Measurements from ENCODE around the gene SCNN1G. TPM values are rescaled to one million over a fixed set of nuclear protein-coding genes. Genes with fewer than 3 reads are reported as not detected.

SCNN1G gene
- total and polyA plus RNA-seq, 9 of the 15 experiments (the other 6 are each of a cell fraction or from before 2014, with no cell fraction given): not detected

DNA sequence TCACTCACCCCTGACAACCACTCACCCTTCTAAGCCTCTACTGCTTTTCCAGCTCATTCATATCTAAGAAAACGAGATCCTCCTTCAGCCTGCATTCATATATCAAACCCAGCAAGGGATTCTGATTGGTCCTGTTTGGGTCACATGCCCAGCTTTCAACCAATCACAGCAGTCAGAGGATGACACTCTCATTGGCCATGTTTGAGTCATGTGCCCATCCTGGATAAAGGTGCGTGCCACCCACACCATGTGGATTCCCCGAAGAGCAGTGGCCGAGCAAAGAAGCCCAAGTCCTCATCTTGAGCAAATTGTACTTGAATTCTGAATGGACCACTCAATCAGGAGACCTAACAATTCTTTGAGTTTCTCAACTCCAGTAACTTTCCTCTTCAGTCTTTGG, 45.0 kb downstream of the SCNN1G start (continued):
- TF ChIP-seq, protein P1, sequence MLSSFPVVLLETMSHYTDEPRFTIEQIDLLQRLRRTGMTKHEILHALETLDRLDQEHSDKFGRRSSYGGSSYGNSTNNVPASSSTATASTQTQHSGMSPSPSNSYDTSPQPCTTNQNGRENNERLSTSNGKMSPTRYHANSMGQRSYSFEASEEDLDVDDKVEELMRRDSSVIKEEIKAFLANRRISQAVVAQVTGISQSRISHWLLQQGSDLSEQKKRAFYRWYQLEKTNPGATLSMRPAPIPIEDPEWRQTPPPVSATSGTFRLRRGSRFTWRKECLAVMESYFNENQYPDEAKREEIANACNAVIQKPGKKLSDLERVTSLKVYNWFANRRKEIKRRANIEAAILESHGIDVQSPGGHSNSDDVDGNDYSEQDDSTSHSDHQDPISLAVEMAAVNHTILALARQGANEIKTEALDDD (IDR thresholded peaks at IDR 0.05): no peak
- TF ChIP-seq HNRNPLL (IDR thresholded peaks at IDR 0.05; ENCODE audit: low read depth, low read length, poor library complexity, severe bottlenecking) (no peak), HDGF (IDR thresholded peaks at IDR 0.05) (no peak), PPARD (CRISPR knock-in tag; IDR thresholded peaks at IDR 0.05) (no peak), CEBPG (CRISPR knock-in tag; IDR thresholded peaks at IDR 0.05) (no peak), CEBPG (tag; conservative IDR thresholded peaks at IDR 0.05 in 1 of 2, IDR thresholded peaks at IDR 0.05 in 1 of 2) (no peak), FOXM1 (IDR thresholded peaks at IDR 0.05; ENCODE audit: low read depth) (no peak), FOXM1 (CRISPR knock-in tag; IDR thresholded peaks at IDR 0.05; ENCODE audit: low read depth) (no peak), NFYB (IDR thresholded peaks at IDR 0.05; ENCODE audit: extremely low read depth, insufficient read length) (peak; percentile 93), ZNF507 (tag; conservative IDR thresholded peaks at IDR 0.05) (no peak), HNRNPUL1 (IDR thresholded peaks at IDR 0.05; ENCODE audit: low read length) (no peak), ZFPM2 (CRISPR knock-in tag; IDR thresholded peaks at IDR 0.05) (no peak), KLF6 (CRISPR knock-in tag; IDR thresholded peaks at IDR 0.05; ENCODE audit: borderline replicate concordance) (no peak), CCAR2 (IDR thresholded peaks at IDR 0.05; ENCODE audit: low read depth, low read length) (no peak), ARID2 (IDR thresholded peaks at IDR 0.05) (no peak)
- TF ChIP-seq, protein P2, sequence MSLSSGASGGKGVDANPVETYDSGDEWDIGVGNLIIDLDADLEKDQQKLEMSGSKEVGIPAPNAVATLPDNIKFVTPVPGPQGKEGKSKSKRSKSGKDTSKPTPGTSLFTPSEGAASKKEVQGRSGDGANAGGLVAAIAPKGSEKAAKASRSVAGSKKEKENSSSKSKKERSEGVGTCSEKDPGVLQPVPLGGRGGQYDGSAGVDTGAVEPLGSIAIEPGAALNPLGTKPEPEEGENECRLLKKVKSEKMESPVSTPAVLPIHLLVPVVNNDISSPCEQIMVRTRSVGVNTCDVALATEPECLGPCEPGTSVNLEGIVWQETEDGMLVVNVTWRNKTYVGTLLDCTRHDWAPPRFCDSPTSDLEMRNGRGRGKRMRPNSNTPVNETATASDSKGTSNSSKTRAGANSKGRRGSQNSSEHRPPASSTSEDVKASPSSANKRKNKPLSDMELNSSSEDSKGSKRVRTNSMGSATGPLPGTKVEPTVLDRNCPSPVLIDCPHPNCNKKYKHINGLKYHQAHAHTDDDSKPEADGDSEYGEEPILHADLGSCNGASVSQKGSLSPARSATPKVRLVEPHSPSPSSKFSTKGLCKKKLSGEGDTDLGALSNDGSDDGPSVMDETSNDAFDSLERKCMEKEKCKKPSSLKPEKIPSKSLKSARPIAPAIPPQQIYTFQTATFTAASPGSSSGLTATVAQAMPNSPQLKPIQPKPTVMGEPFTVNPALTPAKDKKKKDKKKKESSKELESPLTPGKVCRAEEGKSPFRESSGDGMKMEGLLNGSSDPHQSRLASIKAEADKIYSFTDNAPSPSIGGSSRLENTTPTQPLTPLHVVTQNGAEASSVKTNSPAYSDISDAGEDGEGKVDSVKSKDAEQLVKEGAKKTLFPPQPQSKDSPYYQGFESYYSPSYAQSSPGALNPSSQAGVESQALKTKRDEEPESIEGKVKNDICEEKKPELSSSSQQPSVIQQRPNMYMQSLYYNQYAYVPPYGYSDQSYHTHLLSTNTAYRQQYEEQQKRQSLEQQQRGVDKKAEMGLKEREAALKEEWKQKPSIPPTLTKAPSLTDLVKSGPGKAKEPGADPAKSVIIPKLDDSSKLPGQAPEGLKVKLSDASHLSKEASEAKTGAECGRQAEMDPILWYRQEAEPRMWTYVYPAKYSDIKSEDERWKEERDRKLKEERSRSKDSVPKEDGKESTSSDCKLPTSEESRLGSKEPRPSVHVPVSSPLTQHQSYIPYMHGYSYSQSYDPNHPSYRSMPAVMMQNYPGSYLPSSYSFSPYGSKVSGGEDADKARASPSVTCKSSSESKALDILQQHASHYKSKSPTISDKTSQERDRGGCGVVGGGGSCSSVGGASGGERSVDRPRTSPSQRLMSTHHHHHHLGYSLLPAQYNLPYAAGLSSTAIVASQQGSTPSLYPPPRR (CRISPR knock-in tag; IDR thresholded peaks at IDR 0.05; ENCODE audit: borderline replicate concordance): no peak
- TF ChIP-seq, protein P3, sequence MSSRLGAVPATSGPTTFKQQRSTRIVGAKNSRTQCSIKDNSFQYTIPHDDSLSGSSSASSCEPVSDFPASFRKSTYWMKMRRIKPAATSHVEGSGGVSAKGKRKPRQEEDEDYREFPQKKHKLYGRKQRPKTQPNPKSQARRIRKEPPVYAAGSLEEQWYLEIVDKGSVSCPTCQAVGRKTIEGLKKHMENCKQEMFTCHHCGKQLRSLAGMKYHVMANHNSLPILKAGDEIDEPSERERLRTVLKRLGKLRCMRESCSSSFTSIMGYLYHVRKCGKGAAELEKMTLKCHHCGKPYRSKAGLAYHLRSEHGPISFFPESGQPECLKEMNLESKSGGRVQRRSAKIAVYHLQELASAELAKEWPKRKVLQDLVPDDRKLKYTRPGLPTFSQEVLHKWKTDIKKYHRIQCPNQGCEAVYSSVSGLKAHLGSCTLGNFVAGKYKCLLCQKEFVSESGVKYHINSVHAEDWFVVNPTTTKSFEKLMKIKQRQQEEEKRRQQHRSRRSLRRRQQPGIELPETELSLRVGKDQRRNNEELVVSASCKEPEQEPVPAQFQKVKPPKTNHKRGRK (tag; IDR thresholded peaks at IDR 0.05): no peak
- TF ChIP-seq, protein P4, sequence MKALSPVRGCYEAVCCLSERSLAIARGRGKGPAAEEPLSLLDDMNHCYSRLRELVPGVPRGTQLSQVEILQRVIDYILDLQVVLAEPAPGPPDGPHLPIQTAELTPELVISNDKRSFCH (CRISPR knock-in tag; IDR thresholded peaks at IDR 0.05): no peak
- TF ChIP-seq, protein P4 (tag; IDR thresholded peaks at IDR 0.05): no peak
- TF ChIP-seq, protein P5, sequence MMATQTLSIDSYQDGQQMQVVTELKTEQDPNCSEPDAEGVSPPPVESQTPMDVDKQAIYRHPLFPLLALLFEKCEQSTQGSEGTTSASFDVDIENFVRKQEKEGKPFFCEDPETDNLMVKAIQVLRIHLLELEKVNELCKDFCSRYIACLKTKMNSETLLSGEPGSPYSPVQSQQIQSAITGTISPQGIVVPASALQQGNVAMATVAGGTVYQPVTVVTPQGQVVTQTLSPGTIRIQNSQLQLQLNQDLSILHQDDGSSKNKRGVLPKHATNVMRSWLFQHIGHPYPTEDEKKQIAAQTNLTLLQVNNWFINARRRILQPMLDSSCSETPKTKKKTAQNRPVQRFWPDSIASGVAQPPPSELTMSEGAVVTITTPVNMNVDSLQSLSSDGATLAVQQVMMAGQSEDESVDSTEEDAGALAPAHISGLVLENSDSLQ (IDR thresholded peaks at IDR 0.05): peak; percentile 18
